ENCODE measurements around the gene GRAP2. TPM values are rescaled to one million over a fixed set of nuclear protein-coding genes. Genes with fewer than 3 reads are reported as not detected.

Gene GRAP2
- total and polyA plus RNA-seq, 10 of the 15 experiments (the other 5 are each of a cell fraction or from before 2014, with no cell fraction given), result 3.3 to 79.1 (median 59.6) TPM

DNA sequence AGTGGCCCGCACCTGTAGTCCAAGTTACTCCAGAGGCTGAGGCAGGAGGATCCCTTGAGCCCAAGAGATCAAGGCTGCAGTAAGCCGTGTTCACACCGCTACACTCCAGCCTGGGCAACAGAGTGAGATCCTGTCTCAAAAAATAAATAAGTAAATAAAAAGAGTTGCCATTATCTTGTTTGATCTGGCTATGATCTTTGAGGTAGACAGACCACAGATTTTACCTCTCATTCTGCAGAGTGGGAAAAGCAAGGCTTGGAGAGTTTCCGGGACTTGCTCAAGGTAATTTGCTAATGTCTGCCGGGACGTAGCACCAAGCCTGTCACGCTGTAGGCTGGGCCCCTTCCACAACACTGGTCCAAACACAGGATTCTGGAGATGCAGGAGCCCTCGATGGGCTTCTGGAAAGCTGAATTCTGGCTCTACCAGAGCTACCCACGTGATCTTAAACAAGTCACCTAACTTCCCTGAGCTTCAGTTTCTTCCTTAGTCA, 6.8 kb downstream of the GRAP2 start:
- WGBS (ENCODE audit: insufficient coverage, insufficient replicate concordance, low lambda C conversion rate, missing lambda C conversion rate), result 69% methylated on average over 9 of the region's 9 CpGs
- FAIRE-seq (no peak), ATAC-seq (peak; percentile 21), DNase-seq (ENCODE audit: low read depth, low spot score) (no peak)
- Histone ChIP-seq H4K20me1 (ENCODE audit: control insufficient read depth, insufficient read depth) (no peaks in the 10 kb centered on the region), H3K4me2 (ENCODE audit: control insufficient read depth, insufficient read depth) (peak overlapping the region; percentile 52), H3K27me3 (replicated peaks in 1 of 2; ENCODE audit: control insufficient read depth in 2 of 2, insufficient read depth in 2 of 2, low read length in 1 of 2) (no peaks in the 10 kb centered on the region), H3K4me3 (peak overlapping the region; percentile 42), H3K79me2 (ENCODE audit: control insufficient read depth, insufficient read depth, low read length) (peaks cover 98% of the 10 kb centered on the region), H3K36me3 (ENCODE audit: control insufficient read depth in 2 of 2, insufficient read depth in 2 of 2, low read length in 1 of 2) (0 out of 4 replicates have a peak, but pooled peaks cover 0 to 6% of the 10 kb centered on the region in 2 experiments), H3K9ac (ENCODE audit: control insufficient read depth, insufficient read depth, low read length) (no peak overlapping the region), H3K9me3 (replicated peaks; ENCODE audit: control insufficient read depth, insufficient read depth, low read length) (no peaks in the 10 kb centered on the region; the same call in 2 of the 3 replicates), H3K27ac (ENCODE audit: control insufficient read depth, insufficient read depth) (peak overlapping the region; percentile 71), H3K4me1 (ENCODE audit: control insufficient read depth, insufficient read depth, low read length) (peaks cover 35% of the 10 kb centered on the region), H2AFZ (ENCODE audit: control insufficient read depth, low read depth, low read length) (no peak overlapping the region)
- ChIA-PET POLR2A (interaction anchor here (1.4 to 5.2 kb wide), 4 partner anchors 8 to 34 kb away, joined by 3 to 43 read pairs (median 6); no protein-coding TSS in a partner anchor), RAD21 (ENCODE audit: unreplicated experiment) (interaction anchor here (0.7 to 7.5 kb wide), 5 partner anchors 9 to 26 kb away, joined by 3 to 91 read pairs (median 4); partner anchors contain the start of gene GRAP2), CTCF (interaction anchor here (0.8 to 3.5 kb wide), 5 partner anchors 8 to 379 kb away, joined by 3 to 20 read pairs (median 3); partner anchors contain the start of gene GRAP2), SMC1A (ENCODE audit: uncharacterized antibody, unreplicated experiment) (interaction anchor here (1.2 to 11.1 kb wide), 10 partner anchors 9 to 136 kb away, joined by 3 to 108 read pairs (median 6); partner anchors contain the start of gene GRAP2)
- BruUV-seq (replicated peaks), result no TSS peak
- intact Hi-C loops (cut with micrococcal nuclease; ENCODE audit: unreplicated experiment), result loop anchor here (2.0 kb wide), 1 partner anchor 83 kb away; no protein-coding TSS in a partner anchor
- in situ Hi-C loops (cut with MboI), result no loop called here
- TF ChIP-seq, protein P1, sequence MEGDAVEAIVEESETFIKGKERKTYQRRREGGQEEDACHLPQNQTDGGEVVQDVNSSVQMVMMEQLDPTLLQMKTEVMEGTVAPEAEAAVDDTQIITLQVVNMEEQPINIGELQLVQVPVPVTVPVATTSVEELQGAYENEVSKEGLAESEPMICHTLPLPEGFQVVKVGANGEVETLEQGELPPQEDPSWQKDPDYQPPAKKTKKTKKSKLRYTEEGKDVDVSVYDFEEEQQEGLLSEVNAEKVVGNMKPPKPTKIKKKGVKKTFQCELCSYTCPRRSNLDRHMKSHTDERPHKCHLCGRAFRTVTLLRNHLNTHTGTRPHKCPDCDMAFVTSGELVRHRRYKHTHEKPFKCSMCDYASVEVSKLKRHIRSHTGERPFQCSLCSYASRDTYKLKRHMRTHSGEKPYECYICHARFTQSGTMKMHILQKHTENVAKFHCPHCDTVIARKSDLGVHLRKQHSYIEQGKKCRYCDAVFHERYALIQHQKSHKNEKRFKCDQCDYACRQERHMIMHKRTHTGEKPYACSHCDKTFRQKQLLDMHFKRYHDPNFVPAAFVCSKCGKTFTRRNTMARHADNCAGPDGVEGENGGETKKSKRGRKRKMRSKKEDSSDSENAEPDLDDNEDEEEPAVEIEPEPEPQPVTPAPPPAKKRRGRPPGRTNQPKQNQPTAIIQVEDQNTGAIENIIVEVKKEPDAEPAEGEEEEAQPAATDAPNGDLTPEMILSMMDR (IDR thresholded peaks at IDR 0.05 in 2 of 3, conservative IDR thresholded peaks at IDR 0.05 in 1 of 3; ENCODE audit: control insufficient read depth in 2 of 3, extremely low read depth in 1 of 3, insufficient read depth in 1 of 3, low read depth in 3 of 3, low read length in 3 of 3), result no peak
- TF ChIP-seq TCF7 (IDR thresholded peaks at IDR 0.05; ENCODE audit: borderline replicate concordance) (no peak), POLR2AphosphoS5 (IDR thresholded peaks at IDR 0.05; ENCODE audit: low read length) (no peak), NRF1 (conservative IDR thresholded peaks at IDR 0.05; ENCODE audit: low read depth, low read length) (no peak), SIX5 (IDR thresholded peaks at IDR 0.05; ENCODE audit: low read depth, low read length, severe bottlenecking) (no peak), ZNF217 (IDR thresholded peaks at IDR 0.05) (no peak), EGR1 (IDR thresholded peaks at IDR 0.05; ENCODE audit: borderline replicate concordance in 1 of 2, low read depth in 2 of 2, low read length in 2 of 2) (no peak), POU2F2 (IDR thresholded peaks at IDR 0.05; ENCODE audit: borderline replicate concordance, low read depth, low read length) (no peak), MYC (IDR thresholded peaks at IDR 0.05; ENCODE audit: insufficient read depth, insufficient read length, insufficient replicate concordance, low read length, severe bottlenecking) (no peak), MEF2B (IDR thresholded peaks at IDR 0.05; ENCODE audit: partially characterized antibody, poor library complexity, severe bottlenecking) (no peak), MXI1 (IDR thresholded peaks at IDR 0.05; ENCODE audit: low read depth, low read length) (no peak), BMI1 (IDR thresholded peaks at IDR 0.05; ENCODE audit: borderline replicate concordance) (no peak), STAT1 (conservative IDR thresholded peaks at IDR 0.05) (no peak)
- TF ChIP-seq, protein P2, sequence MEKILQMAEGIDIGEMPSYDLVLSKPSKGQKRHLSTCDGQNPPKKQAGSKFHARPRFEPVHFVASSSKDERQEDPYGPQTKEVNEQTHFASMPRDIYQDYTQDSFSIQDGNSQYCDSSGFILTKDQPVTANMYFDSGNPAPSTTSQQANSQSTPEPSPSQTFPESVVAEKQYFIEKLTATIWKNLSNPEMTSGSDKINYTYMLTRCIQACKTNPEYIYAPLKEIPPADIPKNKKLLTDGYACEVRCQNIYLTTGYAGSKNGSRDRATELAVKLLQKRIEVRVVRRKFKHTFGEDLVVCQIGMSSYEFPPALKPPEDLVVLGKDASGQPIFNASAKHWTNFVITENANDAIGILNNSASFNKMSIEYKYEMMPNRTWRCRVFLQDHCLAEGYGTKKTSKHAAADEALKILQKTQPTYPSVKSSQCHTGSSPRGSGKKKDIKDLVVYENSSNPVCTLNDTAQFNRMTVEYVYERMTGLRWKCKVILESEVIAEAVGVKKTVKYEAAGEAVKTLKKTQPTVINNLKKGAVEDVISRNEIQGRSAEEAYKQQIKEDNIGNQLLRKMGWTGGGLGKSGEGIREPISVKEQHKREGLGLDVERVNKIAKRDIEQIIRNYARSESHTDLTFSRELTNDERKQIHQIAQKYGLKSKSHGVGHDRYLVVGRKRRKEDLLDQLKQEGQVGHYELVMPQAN (conservative IDR thresholded peaks at IDR 0.05), result no peak
- TF ChIP-seq, protein P3, sequence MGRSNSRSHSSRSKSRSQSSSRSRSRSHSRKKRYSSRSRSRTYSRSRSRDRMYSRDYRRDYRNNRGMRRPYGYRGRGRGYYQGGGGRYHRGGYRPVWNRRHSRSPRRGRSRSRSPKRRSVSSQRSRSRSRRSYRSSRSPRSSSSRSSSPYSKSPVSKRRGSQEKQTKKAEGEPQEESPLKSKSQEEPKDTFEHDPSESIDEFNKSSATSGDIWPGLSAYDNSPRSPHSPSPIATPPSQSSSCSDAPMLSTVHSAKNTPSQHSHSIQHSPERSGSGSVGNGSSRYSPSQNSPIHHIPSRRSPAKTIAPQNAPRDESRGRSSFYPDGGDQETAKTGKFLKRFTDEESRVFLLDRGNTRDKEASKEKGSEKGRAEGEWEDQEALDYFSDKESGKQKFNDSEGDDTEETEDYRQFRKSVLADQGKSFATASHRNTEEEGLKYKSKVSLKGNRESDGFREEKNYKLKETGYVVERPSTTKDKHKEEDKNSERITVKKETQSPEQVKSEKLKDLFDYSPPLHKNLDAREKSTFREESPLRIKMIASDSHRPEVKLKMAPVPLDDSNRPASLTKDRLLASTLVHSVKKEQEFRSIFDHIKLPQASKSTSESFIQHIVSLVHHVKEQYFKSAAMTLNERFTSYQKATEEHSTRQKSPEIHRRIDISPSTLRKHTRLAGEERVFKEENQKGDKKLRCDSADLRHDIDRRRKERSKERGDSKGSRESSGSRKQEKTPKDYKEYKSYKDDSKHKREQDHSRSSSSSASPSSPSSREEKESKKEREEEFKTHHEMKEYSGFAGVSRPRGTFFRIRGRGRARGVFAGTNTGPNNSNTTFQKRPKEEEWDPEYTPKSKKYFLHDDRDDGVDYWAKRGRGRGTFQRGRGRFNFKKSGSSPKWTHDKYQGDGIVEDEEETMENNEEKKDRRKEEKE (IDR thresholded peaks at IDR 0.05), result no peak
